Inflammatory macrophage treated with lipopolysaccharide for 1 hour (primary cell): ENCODE measurements around the gene TMEM50B.
A peak's percentile ranks its signal among the peaks of the same experiment; 100 is the strongest.
"Not testable (repeated sequence)": the region's sequence is repeated elsewhere in the genome, so short reads cannot be mapped to it uniquely, and the experiment has no call there.

ENCODE experiments used
- DNase-seq, 2 donors: peaks; one replicate each; pipeline ENCODE4 v3.0.0-alpha.2; 2020 to 2022

TMEM50B gene

GRCh38 chr21:33477066-33477465 is 2.7 kb downstream of the TMEM50B start:
- no peak for DNase-seq

GRCh38 chr21:33473344-33473743 is 6.4 kb downstream of the TMEM50B start:
- DNase-seq: no peak

- no peak for DNase-seq
These were observed 9.1 kb downstream of the TMEM50B start for GRCh38 chr21:33470701-33471100.

GRCh38 chr21:33469183-33469582 is 10.6 kb downstream of the TMEM50B start:
- not testable (repeated sequence) for DNase-seq

GRCh38 chr21:33461538-33462250 is 18.1 kb downstream of the TMEM50B start:
- DNase-seq: no peak

GRCh38 chr21:33458861-33459260 is 20.9 kb downstream of the TMEM50B start:
- DNase-seq: no peak

GRCh38 chr21:33455686-33456446 is 23.9 kb downstream of the TMEM50B start:
- DNase-seq: no peak

- DNase-seq: no peak
These were observed 27.4 kb downstream of the TMEM50B start for GRCh38 chr21:33452362-33452761.

- no peak for DNase-seq
These were observed 28.1 kb downstream of the TMEM50B start for GRCh38 chr21:33451634-33452071.

- DNase-seq: no peak
These were observed 30.2 kb downstream of the TMEM50B start for GRCh38 chr21:33449616-33450015.

GRCh38 chr21:33446620-33447019 is 33.2 kb downstream of the TMEM50B start:
- not testable (repeated sequence) for DNase-seq

GRCh38 chr21:33444499-33444898 is 35.3 kb downstream of the TMEM50B start:
- no peak for DNase-seq

- no peak for DNase-seq
These were observed 36.6 kb downstream of the TMEM50B start for GRCh38 chr21:33443194-33443593.

- peak in 1 of 2 donors; percentile 30 for DNase-seq
These were observed 38.0 kb downstream of the TMEM50B start for GRCh38 chr21:33441489-33442477.

GRCh38 chr21:33437140-33437539 is 42.6 kb downstream of the TMEM50B start:
- no peak for DNase-seq

GRCh38 chr21:33434770-33435360 is 44.9 kb downstream of the TMEM50B start:
- peak; percentile 89 to 95 for DNase-seq

GRCh38 chr21:33433425-33434114 is 46.2 kb downstream of the TMEM50B start:
- DNase-seq: peak; percentile 64 to 70

- DNase-seq: no peak
These were observed 46.8 kb downstream of the TMEM50B start for GRCh38 chr21:33433001-33433400.

GRCh38 chr21:33432496-33432895 is 47.3 kb downstream of the TMEM50B start:
- no peak for DNase-seq

- DNase-seq: no peak
These were observed 48.9 kb downstream of the TMEM50B start for GRCh38 chr21:33430858-33431257.

GRCh38 chr21:33428669-33429068 is 51.1 kb downstream of the TMEM50B start:
- DNase-seq: no peak

- no peak for DNase-seq
These were observed 52.7 kb downstream of the TMEM50B start for GRCh38 chr21:33427051-33427450.
